C4-2B (cell line): Measurements from ENCODE around the gene TUBB.

Experiments
- ZFX ChIP-seq: fragments of 450-650 bp; IDR thresholded peaks from 2 replicates; pipeline ENCODE4 v1.6.1; 2017
- TF ChIP-seq, protein P1 (sequence below): fragments of 450-650 bp; conservative IDR thresholded peaks from 2 replicates; pipeline ENCODE4 v1.5.1; 2017; ENCODE audit warnings: mild to moderate bottlenecking

DNA sequence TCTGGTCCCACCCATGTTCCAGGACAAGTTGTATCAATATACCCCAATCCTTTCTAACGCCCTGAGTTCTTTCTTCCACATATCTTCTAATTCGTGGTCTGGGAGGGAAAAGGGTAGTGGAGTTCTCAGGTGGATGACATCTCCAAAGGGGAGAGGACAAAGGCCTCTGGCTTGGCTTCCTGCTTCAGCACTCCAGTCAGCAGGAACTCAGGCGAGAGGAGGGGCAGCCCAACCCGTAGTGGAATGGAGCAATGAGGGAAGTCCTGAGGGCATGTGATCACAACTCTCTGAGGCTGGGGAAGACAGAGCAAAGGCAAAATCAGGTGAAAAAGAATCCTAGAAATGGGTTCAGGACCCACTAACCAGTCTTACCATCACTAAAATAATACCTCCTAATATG is 19.8 kb upstream of the TUBB start:
- TF ChIP-seq, protein P1, sequence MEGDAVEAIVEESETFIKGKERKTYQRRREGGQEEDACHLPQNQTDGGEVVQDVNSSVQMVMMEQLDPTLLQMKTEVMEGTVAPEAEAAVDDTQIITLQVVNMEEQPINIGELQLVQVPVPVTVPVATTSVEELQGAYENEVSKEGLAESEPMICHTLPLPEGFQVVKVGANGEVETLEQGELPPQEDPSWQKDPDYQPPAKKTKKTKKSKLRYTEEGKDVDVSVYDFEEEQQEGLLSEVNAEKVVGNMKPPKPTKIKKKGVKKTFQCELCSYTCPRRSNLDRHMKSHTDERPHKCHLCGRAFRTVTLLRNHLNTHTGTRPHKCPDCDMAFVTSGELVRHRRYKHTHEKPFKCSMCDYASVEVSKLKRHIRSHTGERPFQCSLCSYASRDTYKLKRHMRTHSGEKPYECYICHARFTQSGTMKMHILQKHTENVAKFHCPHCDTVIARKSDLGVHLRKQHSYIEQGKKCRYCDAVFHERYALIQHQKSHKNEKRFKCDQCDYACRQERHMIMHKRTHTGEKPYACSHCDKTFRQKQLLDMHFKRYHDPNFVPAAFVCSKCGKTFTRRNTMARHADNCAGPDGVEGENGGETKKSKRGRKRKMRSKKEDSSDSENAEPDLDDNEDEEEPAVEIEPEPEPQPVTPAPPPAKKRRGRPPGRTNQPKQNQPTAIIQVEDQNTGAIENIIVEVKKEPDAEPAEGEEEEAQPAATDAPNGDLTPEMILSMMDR = no peak
- no peak for TF ChIP-seq ZFX
